Measurements from ENCODE around the gene PSMD1. TPM values are rescaled to one million over a fixed set of nuclear protein-coding genes. Genes with fewer than 3 reads are reported as not detected.

Gene PSMD1
- total and polyA plus RNA-seq, 2 of the 8 experiments (the other 6 are each of a cell fraction or from before 2014, with no cell fraction given), result 179 to 272 TPM

GRCh38 chr2:231219289-231219688, 162.6 kb downstream of the PSMD1 start:
- no peak overlapping the region for H2BK20ac ChIP-seq (ENCODE audit: low read length)
- no peak overlapping the region for H4K91ac ChIP-seq (replicated peaks; ENCODE audit: insufficient read length, low read length)
- no peak overlapping the region for H2BK15ac ChIP-seq (ENCODE audit: low read length)
- no peaks in the 10 kb centered on the region for H3K79me2 ChIP-seq (ENCODE audit: control insufficient read depth in 1 of 2, insufficient read depth in 2 of 2, low read length in 2 of 2)
- no peaks in the 10 kb centered on the region for H3K9me3 ChIP-seq (ENCODE audit: insufficient read depth in 2 of 2, low read depth in 1 of 2, low read length in 1 of 2)
- no peak overlapping the region for H2AK5ac ChIP-seq (ENCODE audit: low read depth, low read length)
- DNase-seq (ENCODE audit: low read depth in 1 of 2, low spot score in 2 of 2) (no peak), FAIRE-seq (no peak)
- H3K27me3 ChIP-seq (replicated peaks in 1 of 4; ENCODE audit: control insufficient read depth in 3 of 4, extremely low read depth in 1 of 4, insufficient read depth in 3 of 4, low read length in 3 of 4), result no peaks in the 10 kb centered on the region
- H3K4me1 ChIP-seq (replicated peaks in 1 of 4; ENCODE audit: control insufficient read depth in 3 of 4, insufficient read depth in 4 of 4, low read length in 3 of 4), result no peaks in the 10 kb centered on the region; a peak in 1 of 7 replicates
- no peak overlapping the region for H2AFZ ChIP-seq (ENCODE audit: low read length)
- H2BK5ac ChIP-seq (ENCODE audit: low read depth, low read length), result no peak overlapping the region
- H3K14ac ChIP-seq (ENCODE audit: insufficient read length), result no peak overlapping the region
- H3K23me2 ChIP-seq (ENCODE audit: low read depth, low read length), result no peaks in the 10 kb centered on the region
- ChIA-PET CTCF (ENCODE audit: partially characterized antibody) (interaction anchor here (1.0 to 1.8 kb wide), 7 partner anchors 9 to 190 kb away, joined by 3 to 9 read pairs (median 3); no protein-coding TSS in a partner anchor), POLR2A (ENCODE audit: partially characterized antibody) (interaction anchor here (0.6 kb wide), 1 partner anchor 228 kb away, joined by 3 read pairs; no protein-coding TSS in a partner anchor)
- no peak overlapping the region for H3K4me3 ChIP-seq (ENCODE audit: extremely low read depth in 1 of 4, insufficient read depth in 2 of 4, low read depth in 3 of 4, low read length in 4 of 4)
- no peak overlapping the region for H2BK120ac ChIP-seq (replicated peaks; ENCODE audit: low read depth, low read length)
- no peak overlapping the region for H3K18ac ChIP-seq (ENCODE audit: extremely low read depth, low read length)
- H3K4me2 ChIP-seq (ENCODE audit: insufficient read depth in 1 of 2, low read depth in 2 of 2, low read length in 2 of 2), result no peak overlapping the region
- no peaks in the 10 kb centered on the region for H3K79me1 ChIP-seq (ENCODE audit: low read depth, low read length)
- no peak overlapping the region for H3K4ac ChIP-seq (replicated peaks; ENCODE audit: insufficient read length, low read depth, low read length)
- H3K56ac ChIP-seq (replicated peaks; ENCODE audit: insufficient read length, low read depth, low read length), result no peak overlapping the region
- no peak overlapping the region for H4K8ac ChIP-seq (ENCODE audit: extremely low read depth, insufficient read depth, low read length)
- TF ChIP-seq SP4 (IDR thresholded peaks at IDR 0.05; ENCODE audit: low read length) (no peak), JUN (IDR thresholded peaks at IDR 0.05; ENCODE audit: low read depth, low read length) (no peak), TBP (IDR thresholded peaks at IDR 0.05; ENCODE audit: low read depth, low read length) (no peak), HDAC6 (IDR thresholded peaks at IDR 0.05; ENCODE audit: low read depth, low read length) (no peak), RAD21 (IDR thresholded peaks at IDR 0.05 in 1 of 2, conservative IDR thresholded peaks at IDR 0.05 in 1 of 2; ENCODE audit: low read depth in 2 of 2, low read length in 2 of 2) (no peak)
- H3K23ac ChIP-seq (ENCODE audit: insufficient read length), result no peak overlapping the region
- H2BK12ac ChIP-seq (ENCODE audit: low read depth, low read length), result no peak overlapping the region
- no peak overlapping the region for H3K9ac ChIP-seq (replicated peaks in 1 of 4; ENCODE audit: extremely low read depth in 1 of 4, low read depth in 3 of 4, low read length in 3 of 4)
- peaks cover 0 to 39% (median 17%) of the 10 kb centered on the region in 4 experiments; a peak in 7 of 8 replicates for H3K36me3 ChIP-seq (ENCODE audit: control insufficient read depth in 2 of 4, insufficient read depth in 4 of 4, low read length in 3 of 4)
- H4K5ac ChIP-seq (ENCODE audit: insufficient read length, low read depth, low read length), result no peak overlapping the region
- H3K27ac ChIP-seq (ENCODE audit: low read depth, low read length), result no peak overlapping the region
- H4K20me1 ChIP-seq (replicated peaks in 1 of 2; ENCODE audit: control insufficient read depth in 1 of 2, insufficient read depth in 2 of 2, low read length in 2 of 2), result no peaks in the 10 kb centered on the region
- WGBS, 2 experiments (ENCODE audit: extremely low coverage in 1 of 2, insufficient coverage in 1 of 2, insufficient read length in 1 of 2, insufficient replicate concordance in 2 of 2, low coverage in 1 of 2, low lambda C conversion rate in 2 of 2, missing lambda C conversion rate in 1 of 2), result 92% methylated on average over 3 of the region's 3 CpGs; no CpG with 5 or more reads in 1 of the 2 experiments
